GM12865 (cell line): ENCODE results near the gene HBG2.
A peak's percentile ranks its signal among the peaks of the same experiment; 100 is the strongest.

Source experiments
- DNase-seq: peaks from one replicate; pipeline ENCODE4 v3.0.0; 2010; ENCODE audit warnings: low read depth
- H3K4me3 ChIP-seq: 2 replicates; pipeline ENCODE4 v1.5.1; 2011; ENCODE audit warnings: mild to moderate bottlenecking, low read depth, low read length, control low read depth
- TF ChIP-seq, protein P1 (sequence below): IDR thresholded peaks from 2 replicates; pipeline ENCODE4 v1.5.1; 2011; ENCODE audit warnings: low read length, control low read depth, low read depth, inconsistent platforms; ENCODE audit not compliant: insufficient read depth; ENCODE audit errors: missing control alignments

The HBG2 gene

DNA sequence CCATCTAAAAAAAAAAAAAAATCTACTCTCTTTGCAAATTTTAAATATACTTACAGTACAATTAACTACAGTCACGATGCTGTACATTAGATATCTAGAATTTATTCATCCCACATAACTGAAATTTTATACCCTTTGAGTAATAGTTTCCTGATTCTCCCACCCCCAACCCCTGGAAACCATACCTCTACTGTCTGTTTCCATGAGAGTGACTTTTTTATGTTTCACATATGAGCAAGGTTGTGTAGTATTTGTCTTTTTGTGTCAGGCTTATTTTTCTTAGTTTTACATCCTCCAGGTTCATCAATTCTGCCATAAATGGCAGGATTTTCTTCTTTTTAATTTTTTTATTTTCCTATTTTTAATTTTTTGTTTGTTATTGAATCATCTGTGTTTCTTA lies 30.9 kb downstream of the HBG2 start:
- no peak for DNase-seq
- TF ChIP-seq, protein P1, sequence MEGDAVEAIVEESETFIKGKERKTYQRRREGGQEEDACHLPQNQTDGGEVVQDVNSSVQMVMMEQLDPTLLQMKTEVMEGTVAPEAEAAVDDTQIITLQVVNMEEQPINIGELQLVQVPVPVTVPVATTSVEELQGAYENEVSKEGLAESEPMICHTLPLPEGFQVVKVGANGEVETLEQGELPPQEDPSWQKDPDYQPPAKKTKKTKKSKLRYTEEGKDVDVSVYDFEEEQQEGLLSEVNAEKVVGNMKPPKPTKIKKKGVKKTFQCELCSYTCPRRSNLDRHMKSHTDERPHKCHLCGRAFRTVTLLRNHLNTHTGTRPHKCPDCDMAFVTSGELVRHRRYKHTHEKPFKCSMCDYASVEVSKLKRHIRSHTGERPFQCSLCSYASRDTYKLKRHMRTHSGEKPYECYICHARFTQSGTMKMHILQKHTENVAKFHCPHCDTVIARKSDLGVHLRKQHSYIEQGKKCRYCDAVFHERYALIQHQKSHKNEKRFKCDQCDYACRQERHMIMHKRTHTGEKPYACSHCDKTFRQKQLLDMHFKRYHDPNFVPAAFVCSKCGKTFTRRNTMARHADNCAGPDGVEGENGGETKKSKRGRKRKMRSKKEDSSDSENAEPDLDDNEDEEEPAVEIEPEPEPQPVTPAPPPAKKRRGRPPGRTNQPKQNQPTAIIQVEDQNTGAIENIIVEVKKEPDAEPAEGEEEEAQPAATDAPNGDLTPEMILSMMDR = no peak
- H3K4me3 ChIP-seq = no peak overlapping the region

DNA sequence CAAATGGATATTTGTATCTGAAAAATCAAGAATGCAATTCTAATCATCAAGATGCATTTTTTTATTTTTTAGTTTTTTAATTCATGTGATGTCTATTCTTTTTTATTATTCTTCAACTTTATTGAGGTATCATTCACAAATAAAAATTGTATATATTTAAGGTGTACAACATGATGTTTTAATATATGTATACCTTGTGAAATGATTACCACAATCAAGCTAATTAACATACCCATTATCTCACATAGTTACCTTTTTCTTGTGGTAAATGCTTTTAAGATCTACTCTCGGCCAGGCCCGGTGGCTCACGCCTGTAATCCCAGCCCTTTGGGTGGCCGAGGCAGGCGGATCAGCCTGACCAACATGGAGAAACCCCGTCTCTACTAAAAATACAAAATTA lies 31.4 kb downstream of the HBG2 start:
- no peak overlapping the region for H3K4me3 ChIP-seq
- TF ChIP-seq, protein P1 = no peak
- no peak for DNase-seq

DNA sequence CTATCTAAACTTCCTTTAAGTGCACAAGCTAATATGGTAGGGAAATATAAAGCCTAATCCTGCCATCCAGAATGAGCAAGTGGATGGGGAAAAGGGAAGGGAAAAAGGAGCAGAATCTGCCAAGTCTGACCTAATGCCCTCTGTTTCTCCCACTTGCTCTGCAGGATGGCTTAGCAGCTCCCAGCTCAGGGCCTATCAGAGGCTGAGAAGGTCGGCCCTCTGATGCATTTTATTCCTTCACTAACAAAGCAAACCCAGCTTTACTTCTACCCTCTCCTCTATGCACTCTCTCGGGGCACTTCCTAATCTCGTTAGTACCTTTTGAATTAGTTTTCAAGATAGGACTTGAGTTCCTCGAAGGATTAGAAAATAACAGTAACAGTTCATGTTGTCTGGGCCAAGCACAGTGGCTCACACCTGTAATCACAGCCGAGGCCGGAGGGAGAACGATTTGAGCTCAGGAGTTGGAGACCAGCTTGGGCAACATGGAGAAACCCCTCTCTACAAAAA lies 44.1 kb downstream of the HBG2 start:
- DNase-seq = no peak
- H3K4me3 ChIP-seq = no peak overlapping the region
- TF ChIP-seq, protein P1 = no peak

DNA sequence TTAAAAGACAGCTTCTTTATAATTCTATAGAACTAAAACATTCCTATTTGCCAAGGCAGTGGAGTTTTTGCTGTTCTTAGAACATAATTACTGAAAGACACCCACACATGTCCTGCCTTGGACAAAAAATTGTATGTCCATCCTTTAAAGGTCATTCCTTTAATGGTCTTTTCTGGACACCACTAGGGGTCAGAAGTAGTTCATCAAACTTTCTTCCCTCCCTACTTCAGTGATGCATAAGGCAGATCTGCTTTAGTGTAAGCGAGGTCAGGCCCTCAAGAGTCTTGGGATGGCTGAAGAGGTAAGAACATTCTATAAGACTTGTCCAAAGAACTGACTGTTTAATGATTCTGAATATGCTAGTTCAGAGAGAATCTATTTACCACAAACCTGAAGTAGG lies 49.8 kb downstream of the HBG2 start:
- TF ChIP-seq, protein P1 = peak; percentile 38
- peak; percentile 48 for DNase-seq
- no peak overlapping the region for H3K4me3 ChIP-seq

DNA sequence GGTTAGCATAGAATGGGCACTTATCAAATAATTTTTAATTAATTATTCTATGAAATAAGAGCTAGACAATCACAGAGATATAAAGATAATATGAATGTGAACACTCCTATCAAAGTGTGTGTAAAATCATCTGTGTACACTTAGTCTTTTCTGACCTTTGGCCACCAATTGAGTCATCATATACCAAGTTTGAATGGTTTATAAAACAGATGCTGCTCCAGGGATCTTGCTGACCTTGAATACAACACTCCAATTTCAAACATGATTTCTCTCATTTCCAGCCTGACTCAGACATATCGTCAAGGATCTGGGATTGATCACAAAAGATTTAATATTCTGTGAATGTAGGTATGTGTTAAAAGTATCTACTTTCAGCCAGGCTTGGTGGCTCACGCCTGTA lies 51.2 kb downstream of the HBG2 start:
- DNase-seq = no peak
- no peak overlapping the region for H3K4me3 ChIP-seq
- TF ChIP-seq, protein P1 = no peak
